K562 (cell line): ENCODE results near the gene ECPAS. TPM values are rescaled to one million over a fixed set of nuclear protein-coding genes. Genes with fewer than 3 reads are reported as not detected.

ENCODE experiments used
- ARHGAP35 ChIP-seq: fragments of 450-650 bp; IDR thresholded peaks from 2 replicates; pipeline ENCODE4 v1.6.1; 2018; ENCODE audit not compliant: partially characterized antibody
- BCLAF1 ChIP-seq, 2 experiments: fragments of 450-650 bp in 1 of 2; IDR thresholded peaks; 2 replicates each; pipeline ENCODE4 v1.6.1; 2011 to 2017; ENCODE audit warnings: low read depth in 2 of 2, antibody characterized with exemption in 1 of 2, borderline replicate concordance in 1 of 2, low read length in 1 of 2, mild to moderate bottlenecking in 1 of 2, mixed read lengths in 1 of 2; ENCODE audit not compliant: control insufficient read depth in 1 of 2
- C11orf30 ChIP-seq: fragments of 450-650 bp; IDR thresholded peaks from 2 replicates; pipeline ENCODE4 v1.6.1; 2016; ENCODE audit warnings: low read depth, mild to moderate bottlenecking
- CREM ChIP-seq: IDR thresholded peaks from 2 replicates; pipeline ENCODE4 v1.6.1; 2014; ENCODE audit warnings: antibody characterized with exemption, low read depth
- CXXC5 ChIP-seq: fragments of 250-450 bp; sonication (Bioruptor Pico); IDR thresholded peaks from 2 replicates; pipeline ENCODE4 v1.8.0; 2022; ENCODE audit warnings: inconsistent platforms, mild to moderate bottlenecking, moderate library complexity
- EGR1 ChIP-seq: fragments of 450-650 bp; conservative IDR thresholded peaks from 2 replicates; pipeline ENCODE4 v1.6.1; 2017; ENCODE audit warnings: mild to moderate bottlenecking
- EHMT2 ChIP-seq: fragments of 450-650 bp; IDR thresholded peaks from 2 replicates; pipeline ENCODE4 v1.6.1; 2018; ENCODE audit warnings: antibody characterized with exemption
- ETS1 ChIP-seq: conservative IDR thresholded peaks from 2 replicates; pipeline ENCODE4 v1.6.1; 2011; ENCODE audit warnings: low read depth, mild to moderate bottlenecking, low read length; ENCODE audit not compliant: control insufficient read depth
- HDAC2 ChIP-seq: fragments of 450-650 bp; IDR thresholded peaks from 2 replicates; pipeline ENCODE4 v1.6.1; 2016; ENCODE audit warnings: mild to moderate bottlenecking
- HMG20B ChIP-seq: fragments of 250-450 bp; sonication (Bioruptor Pico); IDR thresholded peaks from 2 replicates; pipeline ENCODE4 v1.5.0; 2021; ENCODE audit warnings: mild to moderate bottlenecking
- NFATC3 ChIP-seq: fragments of 450-650 bp; IDR thresholded peaks from 2 replicates; pipeline ENCODE4 v1.6.1; 2017; ENCODE audit warnings: mild to moderate bottlenecking
- NR3C1 ChIP-seq: sonication (generic); formaldehyde crosslinking; IDR thresholded peaks from 2 replicates; pipeline ENCODE4 v1.8.1; 2022; ENCODE audit warnings: missing genetic modification reagents
- PHF8 ChIP-seq: fragments of 200-600 bp; sonication (generic); IDR thresholded peaks from 2 replicates; pipeline ENCODE4 v1.6.1; 2012; ENCODE audit warnings: mixed run types, mild to moderate bottlenecking, inconsistent platforms, low read length, moderate library complexity, borderline replicate concordance
- PRDM10 ChIP-seq: fragments of 450-650 bp; IDR thresholded peaks from 2 replicates; pipeline ENCODE4 v1.6.1; 2018; ENCODE audit not compliant: partially characterized antibody
- RB1 ChIP-seq: fragments of 450-650 bp; IDR thresholded peaks from 2 replicates; pipeline ENCODE4 v1.6.1; 2017; ENCODE audit warnings: low read depth, mild to moderate bottlenecking
- SMAD2 ChIP-seq: fragments of 150-350 bp; IDR thresholded peaks from 2 replicates; pipeline ENCODE4 v1.6.1; 2014; ENCODE audit warnings: low read depth, mild to moderate bottlenecking, low read length
- SRF ChIP-seq, 2 experiments: fragments of 250-450, 450-650 bp in 1 of 2; sonication (Bioruptor Pico) in 1 of 2; sonication (generic) in 1 of 2; formaldehyde crosslinking; IDR thresholded peaks; 2 replicates each; pipeline versions ENCODE4 v1.5.0 to v1.5.1; 2020 to 2022; ENCODE audit warnings: mild to moderate bottlenecking in 1 of 2, missing genetic modification reagents in 1 of 2
- TAF9B ChIP-seq: fragments of 450-650 bp; IDR thresholded peaks from 2 replicates; pipeline ENCODE4 v1.6.1; 2018; ENCODE audit warnings: mild to moderate bottlenecking; ENCODE audit not compliant: partially characterized antibody
- TEAD1 ChIP-seq, 2 experiments: fragments of 450-650 bp in 1 of 2; sonication (generic) in 1 of 2; formaldehyde crosslinking; IDR thresholded peaks; 2 replicates each; pipeline versions ENCODE4 v1.4.0 to v1.8.0; 2020 to 2022; ENCODE audit warnings: mild to moderate bottlenecking in 2 of 2, missing genetic modification reagents in 1 of 2
- USF2 ChIP-seq: sonication (generic); formaldehyde crosslinking; IDR thresholded peaks from 2 replicates; pipeline ENCODE4 v1.5.0; 2020; ENCODE audit warnings: missing genetic modification reagents
- ZNF316 ChIP-seq: fragments of 450-650 bp; IDR thresholded peaks from 2 replicates; pipeline ENCODE4 v1.6.1; 2016
- ZNF384 ChIP-seq: IDR thresholded peaks from 2 replicates; pipeline ENCODE4 v1.6.1; 2012; ENCODE audit warnings: low read depth, low read length, improper control_type of control experiment
- ZNF696 ChIP-seq: fragments of 250-450 bp; sonication (Bioruptor Pico); conservative IDR thresholded peaks from 2 replicates; pipeline ENCODE4 v1.4.0; 2020; ENCODE audit warnings: mild to moderate bottlenecking, moderate library complexity
- polyA plus RNA-seq, 8 experiments: library from polyadenylated mRNA; depleted of rRNA in 4 of 8; stranded (reverse) in 5 of 8; unstranded in 3 of 8; fragments of >200 nt; fragmentation: Nextera tagmentation in 2 of 8; fragmentation: Illumina TruSeq in 1 of 8; extraction: Ambion mirVana in 2 of 8; extraction: Trizol in 1 of 8; gene quantifications; 2 replicates each; pipeline versions ENCODE4 v1.2.1 to v1.2.3, GENCODE V29; 2011 to 2014; ENCODE audit warnings: inconsistent platforms in 1 of 8, missing spikeins in 1 of 8
- total RNA-seq, 7 experiments: library from RNA; depleted of rRNA in 6 of 7; stranded (reverse); fragments of >200 nt in 6 of 7; fragmentation: Illumina TruSeq in 2 of 7; extraction: Trizol in 2 of 7; gene quantifications; 2 replicates each; pipeline versions ENCODE4 v1.2.1 to v1.2.3, GENCODE V29; 2011 to 2021; ENCODE audit warnings: low replicate concordance in 1 of 7

The ECPAS gene
- total and polyA plus RNA-seq, 9 of the 15 experiments (the other 6 are each of a cell fraction or from before 2014, with no cell fraction given), result 14.5 to 90.9 (median 75.7) TPM

- TF ChIP-seq PRDM10, result peak; percentile 35
- TF ChIP-seq USF2 (CRISPR knock-in tag), result no peak
- TF ChIP-seq ZNF316, result no peak
- TF ChIP-seq CREM, result no peak
- TF ChIP-seq HMG20B (CRISPR knock-in tag), result no peak
- TF ChIP-seq EHMT2, result no peak
- TF ChIP-seq BCLAF1 (IDR thresholded peaks at IDR 0.05; ENCODE audit: borderline replicate concordance in 1 of 2, control insufficient read depth in 1 of 2, low read depth in 2 of 2, low read length in 1 of 2), result no peak
- no peak for TF ChIP-seq NR3C1 (CRISPR knock-in tag)
- 0 out of 2 replicates have a peak, but pooled peaks have one; percentile 30 for TF ChIP-seq HDAC2
- TF ChIP-seq SRF (CRISPR knock-in tag; IDR thresholded peaks at IDR 0.05), result no peak
- TF ChIP-seq CXXC5 (CRISPR knock-in tag), result no peak
- TF ChIP-seq SMAD2, result no peak
- TF ChIP-seq ARHGAP35, result no peak
- TF ChIP-seq TEAD1 (CRISPR knock-in tag; IDR thresholded peaks at IDR 0.05), result no peak
- TF ChIP-seq ZNF384, result no peak
- TF ChIP-seq C11orf30, result no peak
- TF ChIP-seq RB1, result no peak
- peak; percentile 38 for TF ChIP-seq TAF9B
- TF ChIP-seq NFATC3, result no peak
- no peak for TF ChIP-seq ETS1
- no peak for TF ChIP-seq ZNF696 (CRISPR knock-in tag)
- no peak for TF ChIP-seq PHF8
- TF ChIP-seq EGR1, result no peak
These were observed 350 bp upstream of the ECPAS start (continued) for GRCh38 chr9:111484572-111484894.
